NB4 (cell line): ENCODE results near the gene STRIP2.

ENCODE experiments used
- CTCF ChIP-seq: IDR thresholded peaks from one replicate; pipeline ENCODE4 v1.5.1; 2012; ENCODE audit warnings: low read depth, low read length
- POLR2A ChIP-seq: IDR thresholded peaks from 2 replicates; pipeline ENCODE4 v1.6.1; 2011; ENCODE audit warnings: mild to moderate bottlenecking; ENCODE audit not compliant: insufficient read length; ENCODE audit errors: extremely low read depth
- TF ChIP-seq, protein P1 (sequence below): IDR thresholded peaks from 2 replicates; pipeline ENCODE4 v1.6.1; 2011; ENCODE audit warnings: low read depth, low read length

- TF ChIP-seq CTCF (no peak), POLR2A (no peak)
- TF ChIP-seq, protein P1, sequence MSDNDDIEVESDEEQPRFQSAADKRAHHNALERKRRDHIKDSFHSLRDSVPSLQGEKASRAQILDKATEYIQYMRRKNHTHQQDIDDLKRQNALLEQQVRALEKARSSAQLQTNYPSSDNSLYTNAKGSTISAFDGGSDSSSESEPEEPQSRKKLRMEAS: no peak
These were observed 45.6 kb downstream of the STRIP2 start for GRCh38 chr7:129479831-129480230.
